ENCODE measurements around the gene OLIG3.

Gene OLIG3

DNA sequence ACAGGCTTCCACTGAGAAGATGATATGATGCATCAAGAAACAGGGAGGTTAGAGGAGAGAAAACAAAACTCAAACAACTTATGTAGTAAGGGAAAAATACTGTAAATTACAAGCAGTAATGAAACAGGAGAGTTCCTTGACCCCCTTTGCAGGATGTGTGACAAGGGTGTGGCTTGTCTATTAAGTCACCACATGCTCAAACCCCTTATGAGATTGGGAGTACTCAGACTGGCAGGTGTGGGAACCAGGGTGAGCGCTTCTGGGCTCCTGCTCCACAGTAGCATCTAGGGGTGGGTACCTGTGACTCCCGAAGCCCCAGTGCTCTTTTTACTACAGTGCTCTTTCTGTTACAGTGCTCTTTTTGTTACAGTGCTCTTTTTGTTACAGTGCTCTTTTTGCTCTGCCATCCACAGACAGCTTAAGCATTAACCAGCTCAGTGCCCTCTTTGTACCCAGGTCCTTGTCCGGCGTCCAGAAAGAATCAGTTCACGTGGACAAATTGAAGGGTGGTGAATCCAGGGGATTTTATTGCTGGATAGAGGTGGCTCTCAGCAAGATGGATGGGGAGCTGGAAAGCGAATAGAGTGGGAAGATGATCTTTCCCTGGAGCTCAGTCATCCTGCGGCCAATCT lies 28.7 kb downstream of the OLIG3 start:
- Histone ChIP-seq H3K4me3 (ENCODE audit: insufficient read length, low read depth) (no peak overlapping the region), H3K9ac (ENCODE audit: insufficient read length, low read depth) (no peak overlapping the region), H3K36me3 (ENCODE audit: insufficient read depth, insufficient read length, low read length) (no peaks in the 10 kb centered on the region), H3K9me3 (ENCODE audit: insufficient read depth, low read length) (no peaks in the 10 kb centered on the region), H3K27me3 (ENCODE audit: insufficient read depth, insufficient read length) (no peaks in the 10 kb centered on the region), H3K4me1 (ENCODE audit: insufficient read depth, insufficient read length) (no peaks in the 10 kb centered on the region)
- DNase-seq (ENCODE audit: low read depth, low spot score) = no peak
- TF ChIP-seq YY1 (IDR thresholded peaks at IDR 0.05; ENCODE audit: insufficient read depth, insufficient read length) (no peak), SUZ12 (IDR thresholded peaks at IDR 0.05; ENCODE audit: extremely low read depth, insufficient read depth, insufficient read length) (no peak), ZNF274 (IDR thresholded peaks at IDR 0.05; ENCODE audit: low read depth, low read length) (no peak)

DNA sequence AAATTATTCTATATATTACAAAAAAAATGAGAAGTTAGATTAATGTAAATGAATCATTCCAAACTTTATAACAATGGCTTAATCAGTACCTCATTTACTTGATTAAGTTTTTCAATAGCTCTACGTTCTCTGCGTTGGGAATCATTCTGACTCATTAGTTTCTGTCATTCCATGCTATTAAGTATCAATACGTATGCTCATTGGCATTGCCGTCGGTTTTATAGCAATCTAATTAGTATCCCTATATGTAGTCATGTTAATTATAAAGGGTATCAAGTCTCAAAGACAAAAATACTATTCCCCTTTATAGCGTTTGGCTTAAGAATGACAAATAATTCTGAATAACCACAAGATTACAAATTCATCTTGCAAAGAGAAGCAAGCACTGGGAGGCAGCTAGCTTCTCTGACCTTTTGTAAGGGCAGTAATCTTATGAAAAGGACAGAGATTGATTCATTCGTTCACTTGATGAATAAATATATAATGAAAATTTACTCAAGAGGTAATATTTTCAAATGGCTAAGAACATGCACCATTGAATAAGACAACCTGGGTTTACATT lies 41.8 kb downstream of the OLIG3 start:
- Histone ChIP-seq H3K36me3 (ENCODE audit: insufficient read depth, insufficient read length, low read length) (no peaks in the 10 kb centered on the region), H3K27me3 (ENCODE audit: insufficient read depth, insufficient read length) (no peaks in the 10 kb centered on the region), H3K9ac (ENCODE audit: insufficient read length, low read depth) (no peak overlapping the region), H3K4me1 (ENCODE audit: insufficient read depth, insufficient read length) (no peaks in the 10 kb centered on the region), H3K9me3 (ENCODE audit: insufficient read depth, low read length) (no peaks in the 10 kb centered on the region), H3K4me3 (ENCODE audit: insufficient read length, low read depth) (no peak overlapping the region)
- TF ChIP-seq ZNF274 (IDR thresholded peaks at IDR 0.05; ENCODE audit: low read depth, low read length) (no peak), SUZ12 (IDR thresholded peaks at IDR 0.05; ENCODE audit: extremely low read depth, insufficient read depth, insufficient read length) (no peak), YY1 (IDR thresholded peaks at IDR 0.05; ENCODE audit: insufficient read depth, insufficient read length) (no peak)
- DNase-seq (ENCODE audit: low read depth, low spot score) = no peak

DNA sequence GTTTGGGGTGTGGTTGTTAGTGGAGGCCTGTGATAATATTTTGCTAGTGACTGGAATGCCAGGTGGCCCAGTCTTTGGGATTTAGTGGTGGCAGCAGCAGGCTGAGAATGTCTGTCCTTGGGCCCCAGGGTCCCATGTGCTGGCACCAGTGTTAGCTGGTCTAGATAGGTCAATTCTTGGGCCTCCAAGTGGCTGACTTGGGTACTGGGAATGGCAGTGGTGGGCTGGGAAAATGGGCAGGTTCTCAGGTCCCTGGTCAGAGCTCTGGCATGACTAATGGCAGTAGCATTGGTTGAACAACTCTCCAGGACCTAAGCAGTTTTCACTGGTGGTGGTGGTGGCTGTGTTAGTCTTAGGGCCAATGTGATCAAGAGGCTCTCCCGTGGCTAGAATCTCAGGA lies 50.3 kb downstream of the OLIG3 start:
- Histone ChIP-seq H3K9me3 (ENCODE audit: insufficient read depth, low read length) (no peaks in the 10 kb centered on the region), H3K36me3 (ENCODE audit: insufficient read depth, insufficient read length, low read length) (no peaks in the 10 kb centered on the region), H3K4me3 (ENCODE audit: insufficient read length, low read depth) (no peak overlapping the region), H3K27me3 (ENCODE audit: insufficient read depth, insufficient read length) (no peaks in the 10 kb centered on the region), H3K9ac (ENCODE audit: insufficient read length, low read depth) (no peak overlapping the region), H3K4me1 (ENCODE audit: insufficient read depth, insufficient read length) (no peaks in the 10 kb centered on the region)
- TF ChIP-seq SUZ12 (IDR thresholded peaks at IDR 0.05; ENCODE audit: extremely low read depth, insufficient read depth, insufficient read length) = no peak
- TF ChIP-seq YY1 (IDR thresholded peaks at IDR 0.05; ENCODE audit: insufficient read depth, insufficient read length) = no peak
- no peak for TF ChIP-seq ZNF274 (IDR thresholded peaks at IDR 0.05; ENCODE audit: low read depth, low read length)
- DNase-seq (ENCODE audit: low read depth, low spot score) = no peak

Data from NT2/D1 (cell line).